NCI-H187 (cell line): ENCODE measurements around the gene ZNF333.
"Not testable (repeated sequence)": the region's sequence is repeated elsewhere in the genome, so short reads cannot be mapped to it uniquely, and the experiment has no call there.

ENCODE experiments used
- DNase-seq, 2 experiments: peaks; one replicate each; lab custom pipeline; 2025; lab: John Stamatoyannopoulos, UW

Gene ZNF333

GRCh38 chr19:14699641-14700040, 9.8 kb downstream of the ZNF333 start:
- no peak for DNase-seq

GRCh38 chr19:14700711-14701375, 11.0 kb downstream of the ZNF333 start:
- no peak for DNase-seq

GRCh38 chr19:14703833-14704232, 14.0 kb downstream of the ZNF333 start:
- no peak for DNase-seq

GRCh38 chr19:14704450-14704849, 14.6 kb downstream of the ZNF333 start:
- no peak for DNase-seq

- no peak for DNase-seq
Observed at GRCh38 chr19:14715841-14716240, 26.0 kb downstream of the ZNF333 start.

GRCh38 chr19:14718522-14719116, 28.8 kb downstream of the ZNF333 start:
- DNase-seq, result no peak

GRCh38 chr19:14719162-14719561, 29.3 kb downstream of the ZNF333 start:
- DNase-seq, result no peak

GRCh38 chr19:14722127-14722526, 32.3 kb downstream of the ZNF333 start:
- DNase-seq, result no peak

- DNase-seq, result no peak
Observed at GRCh38 chr19:14728595-14728994, 38.7 kb downstream of the ZNF333 start.

- DNase-seq, result no peak
Observed at GRCh38 chr19:14731200-14731599, 41.4 kb downstream of the ZNF333 start.

- DNase-seq, result no peak
Observed at GRCh38 chr19:14732510-14732909, 42.7 kb downstream of the ZNF333 start.

GRCh38 chr19:14733574-14733973, 43.7 kb downstream of the ZNF333 start:
- no peak for DNase-seq

- no peak for DNase-seq
Observed at GRCh38 chr19:14735915-14736314, 46.1 kb downstream of the ZNF333 start.

GRCh38 chr19:14746886-14747285, 57.0 kb downstream of the ZNF333 start:
- DNase-seq, result no peak

GRCh38 chr19:14748601-14749000, 58.8 kb downstream of the ZNF333 start:
- DNase-seq, result no peak

GRCh38 chr19:14758816-14759215, 69.0 kb downstream of the ZNF333 start:
- DNase-seq, result no peak

GRCh38 chr19:14761607-14762006, 71.8 kb downstream of the ZNF333 start:
- no peak for DNase-seq

- no peak for DNase-seq
Observed at GRCh38 chr19:14762111-14762510, 72.3 kb downstream of the ZNF333 start.

- no peak for DNase-seq
Observed at GRCh38 chr19:14763497-14764145, 73.8 kb downstream of the ZNF333 start.

GRCh38 chr19:14764401-14764800, 74.6 kb downstream of the ZNF333 start:
- no peak for DNase-seq

- DNase-seq, result not testable (repeated sequence)
Observed at GRCh38 chr19:14765403-14765802, 75.6 kb downstream of the ZNF333 start.

- DNase-seq, result not testable (repeated sequence)
Observed at GRCh38 chr19:14765841-14766240, 76.0 kb downstream of the ZNF333 start.

- DNase-seq, result no peak
Observed at GRCh38 chr19:14767466-14767971, 77.7 kb downstream of the ZNF333 start.
